ENCODE measurements around the gene FCGR2B. TPM values are rescaled to one million over a fixed set of nuclear protein-coding genes. Genes with fewer than 3 reads are reported as not detected.
"Not testable (repeated sequence)": the region's sequence is repeated elsewhere in the genome, so short reads cannot be mapped to it uniquely, and the experiment has no call there.

Gene FCGR2B
- total RNA-seq, 1 donor from 2014 or later, result 9.7 TPM

GRCh38 chr1:161647507-161648360, 15.2 kb upstream of the FCGR2B start:
- TF ChIP-seq, protein P1, sequence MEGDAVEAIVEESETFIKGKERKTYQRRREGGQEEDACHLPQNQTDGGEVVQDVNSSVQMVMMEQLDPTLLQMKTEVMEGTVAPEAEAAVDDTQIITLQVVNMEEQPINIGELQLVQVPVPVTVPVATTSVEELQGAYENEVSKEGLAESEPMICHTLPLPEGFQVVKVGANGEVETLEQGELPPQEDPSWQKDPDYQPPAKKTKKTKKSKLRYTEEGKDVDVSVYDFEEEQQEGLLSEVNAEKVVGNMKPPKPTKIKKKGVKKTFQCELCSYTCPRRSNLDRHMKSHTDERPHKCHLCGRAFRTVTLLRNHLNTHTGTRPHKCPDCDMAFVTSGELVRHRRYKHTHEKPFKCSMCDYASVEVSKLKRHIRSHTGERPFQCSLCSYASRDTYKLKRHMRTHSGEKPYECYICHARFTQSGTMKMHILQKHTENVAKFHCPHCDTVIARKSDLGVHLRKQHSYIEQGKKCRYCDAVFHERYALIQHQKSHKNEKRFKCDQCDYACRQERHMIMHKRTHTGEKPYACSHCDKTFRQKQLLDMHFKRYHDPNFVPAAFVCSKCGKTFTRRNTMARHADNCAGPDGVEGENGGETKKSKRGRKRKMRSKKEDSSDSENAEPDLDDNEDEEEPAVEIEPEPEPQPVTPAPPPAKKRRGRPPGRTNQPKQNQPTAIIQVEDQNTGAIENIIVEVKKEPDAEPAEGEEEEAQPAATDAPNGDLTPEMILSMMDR (IDR thresholded peaks at IDR 0.05; ENCODE audit: borderline replicate concordance), result peak; percentile 56
- H3K27ac ChIP-seq (replicated peaks); H3K9me3 ChIP-seq (replicated peaks); H3K4me3 ChIP-seq; intact Hi-C loops (cut with micrococcal nuclease); H3K36me3 ChIP-seq; H3K27me3 ChIP-seq (ENCODE audit: low read depth); H3K4me1 ChIP-seq; DNase-seq: not testable (repeated sequence)

GRCh38 chr1:161653541-161653940, 9.4 kb upstream of the FCGR2B start:
- H3K36me3 ChIP-seq; H3K27me3 ChIP-seq (ENCODE audit: low read depth); H3K27ac ChIP-seq (replicated peaks); H3K9me3 ChIP-seq (replicated peaks); H3K4me3 ChIP-seq; intact Hi-C loops (cut with micrococcal nuclease); DNase-seq; H3K4me1 ChIP-seq: not testable (repeated sequence)

DNA sequence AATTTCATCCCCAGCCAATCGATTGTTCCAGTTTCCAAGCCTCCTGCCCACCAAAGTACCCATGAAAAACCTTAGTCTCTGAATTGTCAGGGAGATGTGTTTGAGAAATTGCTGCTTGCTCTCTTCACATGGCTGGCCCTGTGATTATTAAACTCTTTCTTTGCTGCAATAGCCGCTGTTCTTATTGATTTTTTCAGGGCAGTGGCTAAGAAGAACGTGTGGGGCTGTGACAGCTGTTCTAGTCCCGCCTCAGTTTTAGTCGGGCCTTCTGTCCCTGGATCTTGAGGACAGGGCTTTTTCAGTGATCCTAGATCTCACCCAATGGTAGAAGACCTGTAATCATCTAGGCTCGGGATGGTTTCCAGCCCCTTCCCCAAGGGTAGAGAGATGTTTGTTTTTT, 9.0 kb upstream of the FCGR2B start:
- H3K36me3 ChIP-seq; DNase-seq; H3K27ac ChIP-seq (replicated peaks); H3K4me3 ChIP-seq; H3K4me1 ChIP-seq; H3K9me3 ChIP-seq (replicated peaks); intact Hi-C loops (cut with micrococcal nuclease); H3K27me3 ChIP-seq (ENCODE audit: low read depth): not testable (repeated sequence)

DNA sequence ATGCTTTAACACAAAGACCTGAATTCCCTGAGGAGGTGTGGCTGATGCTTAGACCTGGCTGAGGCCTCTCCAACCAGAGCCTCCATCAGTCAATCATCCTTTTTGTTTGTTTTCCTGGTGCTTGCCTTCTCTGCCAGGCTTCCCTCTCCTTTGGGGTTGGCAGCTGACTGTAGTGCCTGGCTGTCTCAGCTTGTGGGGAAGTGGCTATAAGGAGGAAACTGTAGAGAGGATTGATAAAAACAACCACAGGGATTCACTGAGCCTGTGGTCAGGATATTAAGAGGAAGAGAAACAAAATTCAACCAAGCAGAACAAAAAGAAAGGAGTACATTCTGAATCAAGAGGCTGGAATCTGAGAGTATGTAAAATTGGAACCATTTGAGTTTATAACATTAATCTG, 4.4 kb upstream of the FCGR2B start:
- H3K36me3 ChIP-seq; H3K27ac ChIP-seq (replicated peaks); intact Hi-C loops (cut with micrococcal nuclease); H3K9me3 ChIP-seq (replicated peaks); DNase-seq; H3K27me3 ChIP-seq (ENCODE audit: low read depth); H3K4me3 ChIP-seq; H3K4me1 ChIP-seq: not testable (repeated sequence)

GRCh38 chr1:161661660-161662311, 1.2 kb upstream of the FCGR2B start:
- H3K4me1 ChIP-seq; H3K27me3 ChIP-seq (ENCODE audit: low read depth); DNase-seq; H3K9me3 ChIP-seq (replicated peaks); H3K27ac ChIP-seq (replicated peaks); H3K4me3 ChIP-seq; H3K36me3 ChIP-seq; intact Hi-C loops (cut with micrococcal nuclease): not testable (repeated sequence)

GRCh38 chr1:161663569-161663968, 626 bp downstream of the FCGR2B start:
- H3K4me3 ChIP-seq; DNase-seq; H3K9me3 ChIP-seq (replicated peaks); H3K4me1 ChIP-seq; intact Hi-C loops (cut with micrococcal nuclease); H3K27me3 ChIP-seq (ENCODE audit: low read depth); H3K27ac ChIP-seq (replicated peaks); H3K36me3 ChIP-seq: not testable (repeated sequence)

DNA sequence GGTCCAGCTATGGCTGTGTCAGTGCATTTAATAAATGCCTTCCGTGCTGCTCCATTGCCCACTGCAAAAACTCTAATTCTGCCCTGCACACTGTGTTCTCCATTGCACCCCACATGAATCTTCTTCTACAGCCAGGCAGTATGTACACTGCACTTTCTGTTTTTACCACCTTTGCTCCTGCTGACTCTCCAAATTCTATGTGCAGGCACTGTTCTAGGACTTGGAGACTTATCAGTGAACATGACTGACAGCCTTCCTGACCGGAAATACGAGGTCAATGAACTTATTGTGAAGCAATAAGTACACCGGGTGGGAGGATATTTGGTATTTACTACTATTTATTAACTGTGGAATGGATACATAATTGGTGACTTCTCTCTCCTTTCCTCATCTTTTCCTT, 1.7 kb downstream of the FCGR2B start:
- H3K9me3 ChIP-seq (replicated peaks); H3K4me1 ChIP-seq; H3K36me3 ChIP-seq; intact Hi-C loops (cut with micrococcal nuclease); H3K4me3 ChIP-seq; H3K27me3 ChIP-seq (ENCODE audit: low read depth); H3K27ac ChIP-seq (replicated peaks); DNase-seq: not testable (repeated sequence)

DNA sequence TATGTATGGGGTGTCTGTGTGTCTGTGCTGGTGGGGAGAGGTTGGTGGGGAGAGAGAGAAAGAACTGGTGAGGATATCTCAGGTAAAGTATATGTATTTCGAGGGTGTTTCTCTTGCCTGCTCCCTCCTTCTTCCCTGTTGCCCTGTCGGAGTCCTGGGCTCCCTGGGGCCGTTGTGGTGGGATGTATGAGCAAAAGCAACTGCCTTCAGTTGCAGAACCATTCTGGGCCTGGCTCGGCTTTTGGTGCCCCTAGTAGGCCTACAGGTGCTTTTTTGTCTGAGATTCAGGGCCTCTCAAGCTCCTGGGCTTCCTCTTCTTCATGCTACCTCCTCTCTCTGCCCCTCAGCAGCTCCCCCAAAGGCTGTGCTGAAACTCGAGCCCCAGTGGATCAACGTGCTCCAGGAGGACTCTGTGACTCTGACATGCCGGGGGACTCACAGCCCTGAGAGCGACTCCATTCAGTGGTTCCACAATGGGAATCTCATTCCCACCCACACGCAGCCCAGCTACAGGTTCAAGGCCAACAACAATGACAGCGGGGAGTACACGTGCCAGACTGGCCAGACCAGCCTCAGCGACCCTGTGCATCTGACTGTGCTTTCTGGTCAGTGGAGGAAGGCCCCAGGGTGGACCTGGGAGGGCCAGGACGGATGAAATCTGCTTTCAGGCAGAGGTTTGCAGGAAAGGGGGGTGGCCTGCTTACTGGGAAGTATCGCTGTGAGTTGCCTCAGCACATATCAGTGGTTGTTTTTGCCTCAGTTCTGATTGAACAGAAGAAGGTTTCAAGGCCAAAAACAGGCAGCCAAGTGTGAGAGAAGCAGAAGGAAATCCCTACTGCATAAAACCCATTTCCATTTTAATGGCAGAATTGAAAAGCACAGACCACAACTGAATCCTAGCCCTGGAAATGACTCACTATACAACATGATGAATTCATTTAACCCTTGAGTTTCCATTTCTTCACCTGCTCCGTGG, 8.4 kb downstream of the FCGR2B start:
- H3K27me3 ChIP-seq (ENCODE audit: low read depth); DNase-seq; H3K4me1 ChIP-seq; intact Hi-C loops (cut with micrococcal nuclease); H3K27ac ChIP-seq (replicated peaks); H3K4me3 ChIP-seq; H3K9me3 ChIP-seq (replicated peaks); H3K36me3 ChIP-seq: not testable (repeated sequence)

- DNase-seq; H3K4me1 ChIP-seq; H3K36me3 ChIP-seq; intact Hi-C loops (cut with micrococcal nuclease); H3K27me3 ChIP-seq (ENCODE audit: low read depth); H3K27ac ChIP-seq (replicated peaks); H3K4me3 ChIP-seq; H3K9me3 ChIP-seq (replicated peaks): not testable (repeated sequence)
Measured at GRCh38 chr1:161673437-161673836, 10.5 kb downstream of the FCGR2B start.

GRCh38 chr1:161674447-161674846, 11.5 kb downstream of the FCGR2B start:
- H3K9me3 ChIP-seq (replicated peaks); intact Hi-C loops (cut with micrococcal nuclease); DNase-seq; H3K4me1 ChIP-seq; H3K27ac ChIP-seq (replicated peaks); H3K4me3 ChIP-seq; H3K36me3 ChIP-seq; H3K27me3 ChIP-seq (ENCODE audit: low read depth): not testable (repeated sequence)

DNA sequence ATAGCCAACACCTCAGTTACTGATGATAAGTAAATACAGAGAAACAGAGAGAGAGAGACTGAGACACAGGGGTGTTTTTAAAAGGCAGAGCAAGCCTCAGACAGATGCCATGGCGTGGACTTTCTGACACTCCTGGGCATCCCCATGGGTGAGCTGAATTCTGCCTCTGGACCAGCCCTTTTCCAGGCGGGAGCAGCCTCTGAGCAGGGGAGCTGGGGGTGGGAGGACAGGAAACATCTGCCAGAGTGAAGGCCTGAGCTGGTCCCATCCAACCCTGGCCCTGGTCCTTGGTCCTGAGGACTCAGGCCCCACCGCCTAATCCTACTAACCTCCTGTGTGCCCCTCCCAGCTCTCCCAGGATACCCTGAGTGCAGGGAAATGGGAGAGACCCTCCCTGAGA, 12.0 kb downstream of the FCGR2B start:
- H3K27me3 ChIP-seq (ENCODE audit: low read depth); H3K4me1 ChIP-seq; H3K27ac ChIP-seq (replicated peaks); intact Hi-C loops (cut with micrococcal nuclease); H3K36me3 ChIP-seq; H3K9me3 ChIP-seq (replicated peaks); DNase-seq; H3K4me3 ChIP-seq: not testable (repeated sequence)
